Amniotic epithelial cell (primary cell): ENCODE results near the gene CHPT1.
A peak's percentile ranks its signal among the peaks of the same experiment; 100 is the strongest.
"Not testable (repeated sequence)": the region's sequence is repeated elsewhere in the genome, so short reads cannot be mapped to it uniquely, and the experiment has no call there.

Experiments
- DNase-seq: peaks from one replicate; pipeline ENCODE4 v3.0.0-alpha.2; 2010; ENCODE audit warnings: low read depth

CHPT1 gene

DNA sequence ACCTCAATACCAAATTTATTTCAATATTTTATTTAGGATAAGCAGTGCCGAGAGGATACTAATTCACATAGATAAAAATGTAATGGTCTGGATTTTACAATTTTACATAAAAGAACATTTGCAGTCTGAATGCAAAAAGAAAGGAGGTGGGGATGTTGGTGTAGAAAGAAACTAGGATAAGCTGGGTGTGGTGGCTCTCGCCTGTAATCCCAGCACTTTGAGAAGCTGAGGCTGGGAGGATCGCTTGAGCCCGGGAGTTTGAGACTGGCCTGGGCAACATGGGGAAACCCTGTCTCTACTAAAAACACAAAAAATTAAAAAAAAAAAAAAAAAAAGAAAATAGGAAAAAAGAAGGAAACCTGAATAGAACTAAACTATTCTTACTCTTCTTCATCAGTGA is 25.0 kb downstream of the CHPT1 start:
- no peak for DNase-seq

DNA sequence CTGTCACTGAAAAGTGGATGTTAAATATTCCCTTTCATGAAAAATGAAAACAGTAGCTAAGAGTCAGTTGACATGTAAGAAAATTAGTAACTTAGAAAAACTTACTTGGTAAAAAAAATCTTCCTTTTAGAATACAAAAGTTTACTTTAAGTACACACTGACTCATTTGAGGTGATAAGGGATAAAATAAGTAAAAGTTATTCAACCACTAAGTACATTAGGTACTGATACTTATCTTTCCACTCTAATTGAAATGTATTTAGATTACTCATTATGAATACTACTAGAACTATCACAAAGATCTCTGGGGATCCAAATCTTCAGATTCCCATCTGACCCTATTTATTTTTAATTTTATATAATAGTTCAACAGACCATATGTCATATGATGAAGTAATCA is 29.7 kb downstream of the CHPT1 start:
- DNase-seq, result peak; percentile 49

DNA sequence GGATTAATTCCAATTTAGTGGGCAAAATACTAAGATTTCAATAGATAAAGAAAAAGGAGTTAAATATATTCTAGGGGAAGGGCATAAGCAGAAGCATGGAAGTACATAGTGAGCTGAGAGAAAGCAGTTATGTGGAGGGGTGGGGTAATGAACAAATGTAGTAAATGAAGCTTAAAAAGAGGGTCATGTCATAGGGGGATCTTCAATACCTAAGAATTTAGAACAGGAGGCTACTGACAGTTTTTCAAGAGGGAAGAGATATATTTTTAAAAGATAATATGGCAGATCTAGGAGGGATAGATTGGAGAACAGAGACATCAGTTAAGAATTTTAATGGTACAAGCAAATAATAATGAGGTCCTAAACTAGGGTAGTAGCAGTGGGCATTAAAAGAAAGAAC is 32.4 kb downstream of the CHPT1 start:
- no peak for DNase-seq

- DNase-seq, result no peak
These were observed 34.9 kb downstream of the CHPT1 start for GRCh38 chr12:101732318-101732717.

- DNase-seq, result peak; percentile 40
These were observed 35.7 kb downstream of the CHPT1 start for GRCh38 chr12:101733166-101733565.

- not testable (repeated sequence) for DNase-seq
These were observed 37.0 kb downstream of the CHPT1 start for GRCh38 chr12:101734482-101734881.

DNA sequence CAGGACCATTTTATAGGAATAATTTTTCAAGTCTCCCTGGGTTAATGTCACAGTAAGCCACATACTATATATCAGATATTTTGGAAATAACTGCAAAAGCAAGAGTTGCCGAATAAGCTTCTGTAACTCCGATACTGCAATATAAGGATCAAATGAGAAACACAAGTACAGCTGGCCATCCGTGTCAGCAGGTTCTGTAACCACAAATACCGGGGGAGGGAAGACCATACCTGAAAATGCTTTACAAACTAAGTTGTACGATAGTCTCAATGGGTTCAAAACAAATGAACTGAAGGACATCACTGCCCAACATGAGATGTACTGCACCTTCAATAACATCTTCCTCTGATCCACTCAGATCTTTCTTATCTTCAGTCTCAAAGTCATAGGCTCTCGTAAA is 40.0 kb downstream of the CHPT1 start:
- DNase-seq, result no peak

DNA sequence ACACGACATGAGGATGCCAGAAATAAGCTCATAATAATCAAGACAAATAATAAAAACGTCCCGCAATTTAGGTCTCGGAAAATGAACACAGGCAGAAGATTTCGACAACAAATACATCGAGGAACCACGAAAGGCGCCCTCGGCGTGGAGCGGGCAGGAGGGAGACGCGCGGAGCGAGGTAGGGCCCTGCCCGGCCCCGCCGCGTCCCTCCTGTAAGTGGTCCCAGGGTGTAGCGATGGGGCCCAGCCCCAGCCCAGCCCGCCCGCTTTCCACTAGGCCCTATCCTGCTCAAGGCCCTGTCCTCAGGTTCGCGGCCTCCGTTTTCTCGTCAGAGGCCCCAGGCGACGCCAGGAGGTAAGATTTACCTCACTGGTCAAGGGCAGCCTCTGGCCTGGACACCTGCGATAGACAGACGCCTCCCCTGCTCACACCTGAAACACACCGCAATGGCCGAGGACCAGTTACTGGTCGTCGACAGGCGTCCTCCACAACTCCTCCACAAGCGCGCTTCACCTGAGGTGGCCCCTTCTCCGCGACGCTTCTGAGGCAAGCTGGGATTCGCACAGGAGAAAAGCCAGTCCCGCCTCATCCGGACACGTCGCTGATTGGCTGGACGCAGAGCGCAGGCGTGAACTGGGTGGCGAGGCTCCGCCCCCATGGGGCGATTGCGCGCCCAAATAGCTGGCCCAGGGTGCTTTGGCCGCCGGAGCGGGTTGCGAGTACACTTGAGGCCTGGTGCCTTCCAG is 41.7 kb downstream of the CHPT1 start, which contains the start of gene SYCP3:
Gene SYCP3, minus strand, starts transcription at position 543 of the 746 bp plus-strand sequence. CDS start 1,527 bp downstream, outside the sequence.
- DNase-seq, result no peak

DNA sequence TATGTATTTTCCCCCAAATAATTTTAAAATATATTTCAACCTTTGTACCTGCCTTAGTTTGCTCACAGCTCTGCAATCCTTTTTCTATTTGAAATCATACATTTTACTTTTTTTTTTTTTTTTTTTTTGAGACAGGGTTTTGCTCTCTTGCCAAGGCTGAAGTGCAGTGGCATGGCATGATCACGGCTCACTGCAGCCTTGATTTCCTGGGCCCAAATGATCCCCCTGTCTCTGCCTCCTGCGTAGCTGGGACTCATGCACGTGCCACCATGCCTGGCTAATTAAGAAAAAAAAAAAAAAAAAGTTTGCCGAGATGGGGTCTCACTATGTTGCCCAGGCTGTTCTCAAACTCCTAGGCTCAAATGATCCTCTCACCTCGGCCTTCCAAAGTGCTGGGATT is 43.1 kb downstream of the CHPT1 start:
- no peak for DNase-seq

- DNase-seq, result no peak
These were observed 43.5 kb downstream of the CHPT1 start for GRCh38 chr12:101740980-101741379.

DNA sequence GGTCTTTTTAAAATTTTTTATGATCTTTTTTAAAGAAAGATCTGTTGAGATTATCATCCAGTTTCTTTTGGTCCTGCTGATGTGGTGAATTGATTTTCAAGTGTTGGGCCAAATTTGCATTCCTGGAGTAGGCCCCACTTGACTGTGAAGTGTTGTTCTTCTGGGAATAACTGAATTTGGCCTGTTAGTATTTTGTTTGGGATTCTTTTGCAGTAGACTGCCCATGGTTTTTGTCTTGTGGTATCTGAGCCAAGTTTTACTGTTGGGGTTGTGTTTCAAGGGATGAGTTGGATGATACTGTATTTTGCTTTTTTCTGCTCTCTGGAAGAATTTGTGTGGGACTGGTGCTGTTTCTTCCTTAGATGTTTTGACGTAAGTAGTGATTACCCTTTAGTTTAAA is 45.8 kb downstream of the CHPT1 start:
- no peak for DNase-seq

DNA sequence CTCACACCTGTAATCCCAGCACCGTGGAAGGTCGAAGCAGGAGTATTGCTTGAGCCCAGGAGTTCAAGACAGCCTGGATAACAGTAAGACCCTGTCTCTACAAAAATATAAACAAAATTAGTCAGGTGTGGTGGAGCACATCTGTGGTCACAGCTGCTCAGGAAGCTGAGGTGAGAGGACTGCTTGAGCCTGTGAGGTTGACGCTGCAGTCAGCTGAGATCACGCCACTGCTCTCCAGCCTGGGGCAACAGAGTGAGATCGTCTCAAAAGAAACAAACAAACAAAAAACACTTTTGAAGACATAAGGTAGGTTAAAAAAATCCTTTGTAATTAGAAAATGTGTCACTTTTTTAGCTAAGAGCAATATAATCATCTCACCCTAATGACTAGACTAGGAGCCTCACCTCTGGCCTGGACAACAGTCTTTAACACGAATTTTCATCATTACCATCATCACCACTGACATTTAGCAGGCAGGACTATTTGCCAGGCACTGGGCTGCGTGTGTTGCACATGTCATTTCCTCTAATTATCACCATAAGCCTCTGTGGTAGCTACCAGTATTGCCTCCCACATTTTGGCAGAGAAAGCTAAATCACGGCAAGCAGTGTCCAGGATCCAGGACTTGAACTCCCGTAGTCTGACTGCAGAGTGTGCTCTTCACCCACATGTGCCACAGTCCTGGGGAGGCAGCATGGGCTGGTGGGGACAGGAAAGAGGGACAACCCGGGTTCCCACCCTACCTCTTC is 46.5 kb downstream of the CHPT1 start:
- DNase-seq, result no peak

DNA sequence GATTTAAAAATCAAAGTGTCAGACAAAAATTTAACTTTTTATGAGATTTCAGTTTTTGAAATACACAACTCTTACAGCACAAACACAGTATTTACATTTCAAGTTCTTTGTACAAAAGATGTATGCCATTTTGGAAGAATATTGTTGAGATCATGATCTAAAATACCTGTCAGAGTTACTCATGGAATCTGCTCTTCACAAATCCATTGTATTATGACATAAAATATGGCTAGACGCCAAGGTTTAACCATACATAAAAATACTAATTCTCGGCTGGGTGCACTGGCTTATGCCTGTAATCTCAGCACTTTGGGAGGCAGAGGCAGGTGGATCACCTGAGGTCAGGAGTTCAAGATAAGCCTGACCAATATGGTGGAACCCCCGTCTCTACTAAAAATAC is 48.0 kb downstream of the CHPT1 start:
- DNase-seq, result peak; percentile 7

GRCh38 chr12:101746196-101746595 is 48.8 kb downstream of the CHPT1 start:
- DNase-seq, result no peak

- no peak for DNase-seq
These were observed 49.2 kb downstream of the CHPT1 start for GRCh38 chr12:101746661-101747060.

- DNase-seq, result no peak
These were observed 50.3 kb downstream of the CHPT1 start for GRCh38 chr12:101747697-101748096.

DNA sequence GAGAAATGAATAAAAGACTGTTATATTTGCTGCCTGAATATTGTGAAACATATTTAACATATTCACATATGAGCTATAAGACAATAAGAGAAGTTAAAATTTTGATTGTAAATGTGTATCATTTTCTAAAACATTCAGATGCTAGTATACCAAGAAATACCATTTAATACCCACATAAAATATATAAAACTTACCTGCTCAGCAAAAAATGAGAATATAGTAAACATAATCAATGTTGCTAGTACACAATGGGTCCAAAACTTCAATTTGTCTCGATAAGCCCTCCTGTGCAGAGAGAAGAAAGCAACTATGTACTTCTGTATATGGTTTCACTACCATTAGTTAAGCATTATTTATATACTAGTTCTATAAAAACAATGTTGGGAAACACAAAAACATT is 51.5 kb downstream of the CHPT1 start:
- DNase-seq, result no peak

DNA sequence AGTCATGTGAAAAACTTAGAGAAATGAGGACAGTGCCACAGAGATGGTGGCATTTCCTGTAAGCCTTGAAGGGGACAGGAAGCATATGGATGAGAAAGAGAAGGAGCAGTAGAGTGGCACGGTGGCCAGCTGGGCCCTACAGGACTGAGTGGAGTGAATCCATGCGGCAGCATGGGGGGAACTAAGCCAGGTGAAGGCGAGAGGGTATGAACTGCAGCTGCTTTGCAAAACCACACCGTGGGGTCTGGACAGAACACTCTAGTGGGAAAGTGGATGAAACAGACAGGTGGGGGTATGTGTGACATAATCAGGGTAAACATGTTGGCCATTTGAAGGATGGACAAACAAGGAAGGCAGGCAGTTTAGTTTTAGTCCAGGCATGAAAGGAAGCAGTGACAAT is 52.2 kb downstream of the CHPT1 start:
- DNase-seq, result no peak

- DNase-seq, result no peak
These were observed 52.7 kb downstream of the CHPT1 start for GRCh38 chr12:101750152-101750551.

DNA sequence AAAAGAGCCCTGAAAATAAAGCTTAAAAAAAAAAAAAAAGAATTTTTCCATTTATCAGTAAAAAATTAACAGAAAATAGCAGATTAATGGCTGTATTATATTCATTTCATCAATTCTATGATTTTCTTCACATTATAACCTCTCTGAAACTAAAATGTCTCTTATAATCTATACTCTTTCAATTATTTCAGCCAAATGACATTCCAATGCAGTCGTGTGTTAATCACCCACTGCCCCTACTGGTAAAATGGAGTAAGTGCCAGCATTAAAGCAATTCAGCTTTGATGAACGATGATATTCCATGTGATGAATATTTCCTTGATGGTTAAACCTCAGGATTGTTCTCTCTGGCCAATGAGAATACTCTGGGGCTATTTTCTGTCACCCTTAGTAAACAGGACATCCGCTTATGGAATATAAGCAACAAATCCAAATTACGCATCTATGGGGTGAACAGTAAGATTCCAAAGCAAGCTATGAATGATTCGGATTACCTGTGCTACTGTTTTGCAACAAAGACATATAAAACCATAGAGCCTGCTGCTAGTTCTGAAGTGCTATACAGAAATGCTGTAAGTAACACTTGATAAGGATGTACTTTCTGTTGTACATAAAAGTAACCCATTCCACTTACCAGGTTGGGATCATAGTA is 62.1 kb downstream of the CHPT1 start:
- DNase-seq, result peak; percentile 46

- DNase-seq, result peak; percentile 55
These were observed 63.9 kb downstream of the CHPT1 start for GRCh38 chr12:101761350-101761749.

DNA sequence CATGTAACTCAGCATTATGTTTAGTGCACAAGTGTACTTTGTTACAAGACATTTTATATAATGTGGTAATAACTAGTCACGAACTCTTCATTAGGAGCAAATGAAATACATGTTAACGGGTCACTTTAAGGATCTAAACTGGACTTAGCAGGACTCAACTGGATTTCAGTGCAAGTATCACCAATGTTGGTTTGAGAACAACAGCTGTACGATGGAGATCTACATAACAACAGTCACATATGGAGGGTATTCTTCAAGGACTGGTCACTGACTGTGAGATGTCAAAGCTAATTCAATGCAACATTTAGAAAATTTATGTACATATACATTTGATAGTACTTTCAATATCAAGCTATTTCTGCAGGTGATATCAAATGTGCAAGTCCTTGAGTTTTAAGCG is 64.3 kb downstream of the CHPT1 start:
- no peak for DNase-seq
